GM19328 (cell line): Measurements from ENCODE around the gene ULK4.
"Not testable (repeated sequence)": the region's sequence is repeated elsewhere in the genome, so short reads cannot be mapped to it uniquely, and the experiment has no call there.

Experiments used
- ATAC-seq: cut with Tn5 transposase; IDR thresholded peaks from one replicate; pipeline ENCODE4 v1.9.1; 2021; ENCODE audit warnings: mild to moderate bottlenecking, moderate library complexity; ENCODE audit not compliant: unreplicated experiment

ULK4 gene

DNA sequence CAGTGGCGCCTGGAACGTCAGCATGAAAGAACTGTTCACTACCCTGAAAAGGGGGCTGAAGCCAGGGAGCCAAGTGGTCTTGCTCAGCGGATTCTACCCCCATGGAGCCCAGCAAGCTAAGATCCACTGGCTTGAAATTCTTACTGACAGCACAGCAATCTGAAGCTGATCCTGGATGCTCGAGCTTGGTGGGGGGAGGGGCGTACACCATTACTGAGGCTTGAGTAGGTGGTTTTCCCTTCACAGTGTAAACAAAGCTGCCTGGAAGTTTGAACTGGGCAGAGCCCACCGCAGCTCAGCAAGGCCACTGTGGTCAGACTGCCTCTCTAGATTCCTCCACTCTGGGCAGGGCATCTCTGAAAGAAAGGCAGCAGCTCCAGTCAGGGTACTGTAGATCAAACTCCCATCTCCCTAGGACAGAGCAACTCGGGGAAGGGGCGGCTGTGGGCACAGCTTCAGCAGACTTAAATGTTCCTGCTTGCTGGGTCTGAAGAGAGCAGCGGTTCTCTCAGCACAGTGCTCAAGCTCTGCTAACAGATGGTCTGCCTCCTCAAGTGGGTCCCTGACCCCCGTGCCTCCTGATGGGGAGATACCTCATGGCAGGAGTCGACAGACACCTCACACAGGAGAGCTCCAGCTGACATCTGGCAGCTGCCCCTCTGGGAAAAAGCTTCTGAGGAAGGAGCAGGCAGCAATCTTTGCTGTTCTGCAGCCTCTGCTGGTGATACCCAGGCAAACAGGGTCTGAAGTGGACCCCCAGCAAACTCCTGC lies 591.0 kb downstream of the ULK4 start:
- ATAC-seq = not testable (repeated sequence)

DNA sequence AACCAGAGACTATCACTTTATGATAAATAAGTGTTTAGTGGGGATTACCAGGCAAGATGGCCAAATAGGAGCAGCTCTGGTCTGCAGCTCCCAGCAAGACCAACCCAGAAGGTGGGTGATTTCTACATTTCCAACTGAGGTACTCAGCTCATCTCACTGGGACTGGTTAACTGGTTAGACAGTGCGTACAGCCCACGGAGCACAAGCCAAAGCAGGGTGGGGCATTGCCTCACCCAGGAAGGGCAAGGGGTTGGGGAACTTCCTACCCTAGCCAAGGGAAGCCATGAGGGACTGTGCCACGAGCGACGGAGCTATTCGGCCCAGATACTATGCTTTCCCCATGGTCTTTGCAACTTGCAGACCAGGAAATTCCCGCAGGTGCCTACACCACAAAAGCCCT lies 591.6 kb downstream of the ULK4 start:
- no peak for ATAC-seq

DNA sequence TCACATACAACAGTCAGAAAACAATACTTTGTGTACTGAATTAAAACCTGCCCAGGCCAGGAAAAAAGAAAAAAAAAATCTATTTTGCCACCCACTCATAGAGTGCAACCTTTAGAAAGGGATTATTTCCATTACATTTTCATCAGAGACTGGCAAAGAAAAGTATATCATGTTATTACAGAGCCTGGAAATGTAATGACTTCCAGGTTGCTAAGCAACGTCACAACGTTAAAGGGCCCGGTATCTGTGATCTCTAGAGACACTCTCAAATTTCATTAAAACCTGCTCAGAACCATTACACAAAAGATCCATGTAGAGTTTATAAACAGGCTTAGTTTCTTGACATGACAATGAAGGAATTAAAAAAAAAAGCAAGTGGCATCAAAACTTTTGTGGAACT lies 592.1 kb downstream of the ULK4 start:
- ATAC-seq = no peak

DNA sequence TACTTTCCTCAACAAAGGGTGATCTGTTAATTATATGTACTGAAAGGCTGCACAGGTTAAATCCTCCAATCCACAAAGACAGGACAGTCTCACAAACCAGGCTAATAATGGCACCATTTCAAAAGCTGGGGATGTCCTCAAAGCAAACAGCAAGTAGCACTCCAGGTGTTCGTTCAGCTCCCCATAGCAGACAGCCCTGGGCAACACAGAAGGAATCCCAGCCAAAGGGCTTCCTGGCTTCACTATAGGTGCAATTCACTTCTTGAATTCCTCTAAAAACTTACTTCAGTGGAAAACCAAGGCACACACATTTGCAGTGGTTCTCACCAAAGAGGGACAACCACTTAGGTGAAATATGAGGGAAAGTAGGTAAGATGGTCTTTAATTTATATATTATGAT lies 595.9 kb downstream of the ULK4 start:
- ATAC-seq = no peak

DNA sequence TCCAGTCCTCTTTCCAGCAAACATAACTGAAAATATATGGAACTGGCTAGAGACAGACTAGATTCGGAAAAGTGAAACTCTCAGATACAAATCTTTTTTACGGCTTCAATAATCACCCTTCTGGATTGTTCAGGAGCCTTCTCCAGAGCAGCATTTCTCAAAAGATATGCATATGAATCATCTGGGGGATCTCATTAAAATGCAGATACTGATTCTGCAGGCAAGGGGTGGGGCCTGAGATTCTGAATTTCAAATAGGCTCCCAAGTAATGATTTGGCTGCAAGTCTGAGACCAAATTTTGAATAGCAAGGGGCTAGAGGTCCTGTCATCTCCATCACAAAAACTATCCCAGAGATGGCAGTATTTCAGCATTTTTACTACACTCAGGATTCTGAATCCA lies 597.2 kb downstream of the ULK4 start:
- ATAC-seq = no peak

DNA sequence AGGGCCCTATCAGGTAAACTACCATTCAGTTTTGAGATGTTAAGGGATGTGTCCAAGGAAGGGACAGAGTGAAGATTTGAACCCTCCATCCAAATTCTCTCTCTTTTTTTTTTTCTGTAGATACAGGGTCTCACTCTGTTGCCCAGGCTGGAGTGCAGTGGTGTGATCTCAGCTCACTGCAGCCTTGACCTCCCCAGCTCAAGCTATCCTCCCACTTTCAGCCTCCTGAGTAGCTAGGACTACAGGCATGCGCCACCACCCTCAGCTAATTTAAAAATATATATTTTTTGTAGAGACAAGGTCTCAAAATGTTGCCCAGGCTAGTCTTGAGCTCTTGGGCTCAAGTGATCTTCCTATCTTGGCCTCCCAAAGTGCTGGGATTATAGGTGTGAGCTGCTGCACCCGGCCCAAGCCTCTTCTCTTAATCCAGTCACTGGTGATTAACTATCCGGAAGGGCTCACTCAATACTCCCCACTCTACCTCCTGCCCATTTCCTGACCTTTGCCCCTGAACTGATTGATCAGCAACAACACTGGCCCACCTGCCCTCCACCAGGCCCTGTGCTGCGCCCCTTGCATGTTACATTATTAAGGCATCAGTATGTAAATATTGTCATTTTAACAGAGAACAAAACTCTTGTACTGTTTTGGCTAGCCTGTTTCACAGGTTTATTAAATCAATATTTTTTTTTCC lies 597.9 kb downstream of the ULK4 start:
- no peak for ATAC-seq

DNA sequence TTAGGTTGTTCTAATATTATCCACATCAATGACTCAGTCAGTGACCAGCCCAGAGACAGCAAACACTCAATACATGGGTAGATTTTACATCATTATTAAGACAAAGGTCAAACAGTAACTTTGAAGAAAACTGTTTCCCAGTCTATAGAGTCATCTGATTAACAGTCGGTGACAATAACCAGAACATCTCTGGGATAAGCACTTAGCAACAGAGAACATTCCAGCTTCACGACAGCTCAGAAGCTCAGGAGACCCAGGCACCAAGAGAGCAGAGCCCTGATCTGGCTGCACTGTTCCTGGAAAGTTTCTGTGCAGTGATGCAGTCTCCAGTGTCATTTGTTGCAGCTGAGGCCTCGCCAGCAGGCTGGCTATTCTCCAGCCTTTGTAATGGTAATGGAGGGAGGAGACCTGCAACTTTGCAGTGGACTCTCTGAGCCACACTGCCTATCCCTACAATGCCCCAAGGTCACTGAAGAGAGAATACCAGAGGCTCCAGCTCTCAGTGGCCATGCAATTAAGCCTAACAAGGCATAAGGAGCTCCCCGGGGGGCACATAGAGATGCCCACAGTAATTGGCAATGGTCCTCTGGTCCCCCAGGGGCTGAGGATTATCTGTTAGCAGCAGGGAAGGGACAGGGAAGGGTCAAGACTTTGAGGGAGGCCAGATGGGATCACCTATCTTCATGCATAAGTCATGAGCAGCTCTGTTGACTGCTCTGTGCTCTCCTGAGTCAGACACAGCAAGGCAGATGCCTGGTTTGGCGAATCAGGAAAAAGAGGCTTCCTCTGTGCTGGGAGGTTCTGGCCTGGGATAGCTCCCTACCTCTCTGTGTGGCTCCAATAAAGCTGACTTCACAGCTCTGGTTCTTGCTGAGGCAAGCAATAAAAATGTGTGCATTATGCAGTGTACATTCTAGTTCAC lies 599.0 kb downstream of the ULK4 start:
- no peak for ATAC-seq

DNA sequence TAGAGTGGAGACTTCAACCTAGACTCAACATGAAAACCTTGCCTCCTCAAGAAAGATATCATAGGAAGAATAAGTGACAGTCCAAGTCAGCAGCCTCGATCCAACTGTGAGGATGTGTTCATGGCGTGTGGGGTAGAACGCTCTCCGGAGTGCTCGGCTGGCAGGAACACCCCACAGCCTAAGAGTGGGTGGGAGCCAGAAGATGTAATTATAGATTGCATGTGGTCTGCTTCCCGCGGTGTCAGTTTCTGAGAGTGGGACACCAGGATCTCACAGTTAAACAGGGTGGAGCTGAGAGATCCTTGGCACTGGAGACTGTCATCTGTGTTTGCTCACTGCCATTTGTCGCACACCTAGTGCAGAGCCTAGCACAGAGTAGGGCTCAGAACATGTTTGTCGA lies 604.6 kb downstream of the ULK4 start:
- no peak for ATAC-seq

DNA sequence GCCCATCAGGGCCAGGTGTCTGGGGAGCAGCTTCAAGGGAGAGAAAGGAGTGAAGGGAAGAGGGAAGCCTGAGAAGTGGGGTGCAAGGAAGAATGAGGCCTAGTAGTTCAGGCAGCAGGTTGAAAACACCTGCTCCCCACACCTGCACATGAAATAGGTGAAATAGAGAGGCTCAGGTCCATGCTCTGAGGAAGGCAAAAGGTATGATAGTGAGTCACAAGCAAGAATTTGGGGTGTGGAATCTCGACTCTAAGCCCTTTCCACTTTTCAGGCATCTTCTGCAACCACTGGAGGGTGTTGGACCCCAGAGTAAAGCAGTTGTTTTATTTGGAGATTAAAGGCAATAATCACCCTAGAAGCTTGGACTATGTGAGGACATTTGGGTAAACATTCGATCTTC lies 605.1 kb downstream of the ULK4 start:
- ATAC-seq = no peak

DNA sequence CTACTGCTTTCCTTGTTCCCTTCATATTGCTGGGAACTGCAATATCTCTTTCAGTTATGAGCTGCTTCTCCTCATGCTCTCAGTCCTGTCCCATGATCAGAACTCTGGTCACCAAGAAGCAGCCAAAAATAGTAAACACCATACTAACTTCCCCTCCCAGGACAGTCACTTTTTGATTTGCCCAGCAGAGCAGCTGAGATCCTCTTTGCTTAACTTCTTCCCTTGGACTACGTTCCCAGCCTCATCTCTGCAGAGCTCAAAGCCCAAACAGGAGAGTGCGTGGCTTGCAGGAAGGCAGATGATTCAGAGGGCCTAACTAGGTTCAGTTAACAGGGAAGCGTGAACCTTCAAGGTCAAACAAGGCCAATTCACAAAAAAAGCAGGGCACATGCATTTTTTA lies 609.4 kb downstream of the ULK4 start:
- no peak for ATAC-seq

DNA sequence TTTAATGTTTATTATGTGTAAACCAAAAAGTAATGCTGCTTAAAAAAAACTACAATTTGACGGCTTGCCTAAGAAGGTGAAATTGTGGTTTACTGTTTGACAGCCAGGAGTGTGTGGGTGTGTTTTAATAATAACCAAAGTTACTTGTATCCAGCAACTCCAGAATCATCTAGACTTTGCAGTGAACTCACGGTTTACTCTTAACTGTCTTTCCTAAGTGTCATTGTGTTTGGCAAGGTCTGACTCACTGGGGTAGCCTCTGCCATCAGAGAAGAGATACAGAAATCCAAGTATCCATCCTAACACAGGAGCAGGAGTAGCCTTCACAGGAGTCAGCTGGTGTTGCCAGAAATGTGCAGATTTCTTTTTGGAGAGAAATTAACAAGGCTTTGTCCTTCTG lies 611.5 kb downstream of the ULK4 start:
- ATAC-seq = no peak

DNA sequence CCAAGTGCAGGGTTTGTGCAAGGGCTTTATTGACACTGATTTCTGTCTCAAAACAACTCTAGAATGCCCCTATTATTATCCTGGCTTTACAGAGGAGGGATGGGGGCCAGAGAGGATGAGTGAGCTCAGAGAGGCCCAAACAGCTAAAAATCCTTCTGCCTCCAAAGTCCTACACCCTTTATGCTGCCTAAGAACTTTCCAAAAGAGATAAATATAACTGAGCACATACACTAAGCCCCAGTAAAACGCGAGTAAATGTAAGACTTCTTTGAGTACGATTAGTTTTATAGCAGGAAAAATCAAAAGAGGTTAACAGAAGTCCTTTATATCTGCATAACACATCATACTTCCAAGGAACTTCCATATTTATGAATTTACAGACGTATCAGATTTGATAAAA lies 613.5 kb downstream of the ULK4 start:
- ATAC-seq = no peak

DNA sequence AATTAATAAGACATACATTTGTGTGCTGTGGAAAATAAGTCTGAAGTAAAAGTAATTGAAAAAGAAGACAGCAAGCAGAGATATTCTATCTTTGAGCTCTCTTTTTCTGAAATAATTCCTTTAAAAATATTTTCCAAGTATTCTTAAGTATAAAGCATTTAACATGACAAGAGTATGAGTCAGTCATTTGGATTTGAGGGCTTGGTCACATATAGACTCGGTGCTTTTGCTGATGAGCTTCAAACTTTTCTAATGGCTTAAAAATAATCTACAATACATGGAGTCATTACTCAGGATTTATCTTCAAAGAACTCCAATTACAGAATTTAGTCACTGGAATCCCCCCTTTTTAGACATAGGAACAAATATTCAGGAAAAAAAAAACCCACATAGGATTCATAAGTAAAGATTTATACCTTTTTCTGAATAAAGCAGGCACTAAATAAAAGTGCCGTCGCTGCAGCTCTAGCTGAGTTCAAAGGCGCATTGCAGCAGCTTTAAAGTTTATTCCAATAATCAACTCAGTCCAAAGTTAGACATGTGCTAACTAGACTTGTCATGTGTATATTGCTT lies 615.1 kb downstream of the ULK4 start:
- no peak for ATAC-seq

DNA sequence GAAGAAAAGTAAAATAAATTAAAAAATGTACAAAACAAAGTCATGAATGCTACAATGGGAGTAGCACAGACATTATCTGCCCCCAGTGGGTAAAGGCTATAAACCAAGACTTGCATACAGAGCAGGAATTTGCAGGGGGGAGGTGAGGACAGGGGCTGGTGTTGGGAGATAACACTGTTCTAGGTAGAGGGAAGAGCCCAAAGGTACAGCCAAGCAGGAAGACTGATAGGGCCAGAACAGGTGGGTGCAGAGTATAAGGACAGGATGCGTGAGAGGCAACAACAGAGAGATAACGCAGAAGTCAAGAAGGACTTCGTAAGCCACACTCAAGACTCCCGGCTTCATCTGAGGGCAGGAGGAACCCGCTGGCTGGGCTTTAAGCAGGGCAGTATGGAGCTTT lies 616.1 kb downstream of the ULK4 start:
- ATAC-seq = no peak

DNA sequence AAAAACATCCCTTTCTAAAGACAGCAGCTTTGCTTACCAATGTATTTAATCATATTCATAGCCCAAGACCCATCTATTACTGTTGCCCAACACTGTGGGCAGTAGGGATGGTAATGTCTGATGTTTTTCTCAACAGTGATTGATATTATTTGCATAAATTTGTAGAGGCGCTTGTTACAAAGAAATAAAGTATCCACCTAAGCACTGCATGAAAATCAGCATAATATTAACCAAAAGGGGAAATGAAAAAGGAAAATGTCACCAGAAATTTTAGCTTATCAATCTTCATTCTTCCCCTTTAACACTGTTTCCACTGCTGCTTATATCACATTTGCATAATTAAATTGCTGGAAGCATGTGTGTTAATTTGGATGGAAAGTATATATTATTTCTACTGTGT lies 622.1 kb downstream of the ULK4 start:
- no peak for ATAC-seq

DNA sequence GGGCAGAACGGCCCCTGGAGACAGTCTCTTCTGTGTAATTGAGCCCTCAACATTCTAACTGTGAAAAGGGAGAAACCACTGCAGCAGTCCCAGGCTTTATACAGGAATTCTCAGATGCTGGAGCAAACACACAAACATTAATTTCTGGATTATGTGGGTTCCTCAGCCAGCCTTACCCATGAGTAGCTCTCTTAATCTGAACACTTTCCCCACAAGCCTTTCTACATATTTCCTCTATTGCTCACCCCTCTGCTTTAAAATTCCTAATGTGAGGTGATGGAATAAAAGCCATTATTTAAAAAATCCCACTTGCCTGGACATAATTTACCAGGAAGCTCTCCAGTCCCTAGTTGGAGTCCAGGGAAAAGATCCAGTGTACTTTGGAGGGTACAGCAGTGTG lies 623.6 kb downstream of the ULK4 start:
- ATAC-seq = no peak

DNA sequence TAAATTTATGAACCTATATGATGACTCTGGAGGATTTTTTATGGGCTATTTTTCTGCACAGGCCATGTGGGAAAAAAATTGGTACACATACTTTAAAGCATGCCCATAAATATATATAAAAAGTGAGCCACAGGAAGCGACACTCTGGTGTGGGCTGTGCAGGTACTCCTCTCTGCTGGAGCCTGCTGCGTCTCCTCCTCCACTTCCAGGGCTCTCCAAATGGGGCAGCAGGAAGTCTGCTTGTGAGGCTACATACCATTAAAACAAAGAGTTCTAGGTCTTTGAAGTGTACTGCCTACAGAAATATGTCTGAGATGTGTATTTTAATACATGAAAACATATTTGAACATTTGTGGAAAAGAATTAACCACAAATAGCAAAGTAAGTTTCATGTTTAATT lies 627.5 kb downstream of the ULK4 start:
- no peak for ATAC-seq

DNA sequence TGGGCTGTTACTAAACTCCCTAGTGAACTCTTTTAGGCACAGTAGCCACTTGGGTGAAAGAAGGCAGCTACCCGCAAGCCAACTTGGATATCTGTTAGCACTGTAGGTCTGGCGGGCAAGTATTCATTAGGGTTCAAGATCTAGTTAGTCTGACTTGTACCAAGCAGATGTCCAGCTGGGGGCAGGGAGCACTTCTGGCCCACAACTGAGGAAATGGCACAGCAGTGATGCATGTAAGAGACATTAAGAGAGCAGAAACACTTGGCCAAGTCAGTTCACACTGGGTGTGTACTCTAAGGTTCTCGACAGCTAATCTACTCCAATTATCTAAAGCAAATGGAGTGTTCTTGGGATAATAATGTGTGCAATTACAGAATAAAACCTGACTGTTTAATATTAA lies 630.9 kb downstream of the ULK4 start:
- no peak for ATAC-seq

DNA sequence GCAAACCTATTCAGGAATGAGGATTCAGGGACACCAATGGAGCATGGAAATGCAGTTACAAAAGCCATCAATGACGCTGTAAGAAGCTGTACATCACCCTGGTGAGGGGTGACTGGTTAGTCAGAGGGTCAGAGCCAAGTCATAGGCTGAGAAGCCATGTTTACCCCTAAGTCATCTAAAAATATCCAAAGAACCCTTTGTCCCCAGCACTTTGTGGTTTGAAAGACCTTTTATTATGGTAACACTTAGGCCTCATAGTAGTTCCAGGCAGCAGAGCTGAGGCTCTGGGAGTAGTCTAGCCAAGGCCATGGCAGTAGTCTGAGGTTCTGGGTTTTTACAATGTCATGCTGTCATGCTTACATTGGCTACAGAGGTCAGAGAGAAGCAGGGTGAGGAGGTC lies 631.4 kb downstream of the ULK4 start:
- ATAC-seq = no peak

DNA sequence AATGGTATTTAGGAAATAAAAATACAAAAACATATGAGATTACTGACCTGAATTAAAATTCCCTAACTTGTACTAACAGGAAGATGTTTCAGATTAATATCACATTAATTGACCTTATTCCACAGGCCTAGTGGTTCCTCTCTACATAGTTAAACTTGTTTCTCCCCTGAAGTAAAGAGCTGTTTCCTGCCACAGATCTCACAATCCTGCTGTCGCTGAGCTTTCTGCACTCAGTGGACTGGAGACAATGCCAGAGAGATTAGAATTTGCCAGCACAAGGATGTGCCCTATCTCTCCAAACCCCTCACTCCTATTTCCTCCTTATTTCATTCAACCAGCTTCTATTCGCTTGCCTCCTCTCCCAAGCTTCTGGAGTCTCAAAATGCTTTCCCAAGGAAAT lies 632.0 kb downstream of the ULK4 start:
- no peak for ATAC-seq

DNA sequence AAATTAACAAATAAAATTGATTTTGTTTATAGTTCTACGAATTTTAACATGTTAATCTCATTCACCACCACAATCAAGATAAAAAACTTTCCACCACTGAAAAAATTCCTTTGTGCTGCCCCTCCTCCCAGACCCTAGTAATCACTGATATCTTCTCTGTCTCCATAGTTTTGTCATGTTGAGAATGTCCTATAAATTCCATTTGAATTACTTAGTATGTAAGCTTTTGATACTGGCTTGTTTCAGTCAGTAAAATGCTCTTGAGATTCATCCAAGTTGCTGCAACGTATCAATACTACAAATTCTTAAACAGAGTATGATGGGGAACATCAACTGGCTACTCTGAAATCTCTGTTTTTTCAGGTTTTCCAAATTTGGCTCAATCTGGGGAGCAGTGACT lies 633.0 kb downstream of the ULK4 start:
- ATAC-seq = no peak
